ENCODE measurements around the gene DNM1L.

GRCh38 chr12:32761716-32762115 is 82.6 kb downstream of the DNM1L start:
- TF ChIP-seq CTCF (IDR thresholded peaks at IDR 0.05) (no peak), POLR2A (IDR thresholded peaks at IDR 0.05) (no peak), POLR2AphosphoS5 (IDR thresholded peaks at IDR 0.05) (no peak), EP300 (IDR thresholded peaks at IDR 0.05) (no peak)

Measured in gastroesophageal sphincter (tissue), 3 donors.